ENCODE results near the gene PTPN6.

DNA sequence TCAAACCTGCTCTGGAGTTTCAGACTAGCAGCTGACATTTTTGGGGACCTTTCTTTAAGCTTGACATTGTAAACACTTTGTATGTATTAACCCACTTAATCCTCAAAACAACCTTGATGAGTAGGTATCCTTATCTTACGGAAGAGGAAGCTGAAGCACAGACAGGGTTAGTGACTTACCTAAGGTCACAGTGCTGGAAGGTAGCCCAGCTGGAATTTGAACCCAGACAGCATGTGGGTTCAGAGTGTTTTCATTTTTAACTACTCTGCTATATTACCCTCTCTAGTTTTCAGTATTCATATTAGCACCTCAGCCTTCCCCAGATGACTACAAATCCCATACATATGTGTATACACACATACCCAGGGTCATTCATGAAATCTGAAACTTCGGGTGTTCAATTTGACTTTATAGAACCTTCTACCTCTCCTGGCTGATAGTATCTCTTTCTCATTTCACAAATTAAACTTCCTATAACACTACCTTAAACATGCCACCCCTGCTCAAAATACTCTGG, 53.2 kb downstream of the PTPN6 start:
- TF ChIP-seq CTCF (IDR thresholded peaks at IDR 0.05): no peak
- no peak for TF ChIP-seq SIN3A (IDR thresholded peaks at IDR 0.05; ENCODE audit: borderline replicate concordance, insufficient read depth, low read depth, low read length)
- TF ChIP-seq REST (IDR thresholded peaks at IDR 0.05; ENCODE audit: insufficient read depth in 1 of 2, low read depth in 2 of 2, low read length in 1 of 2): no peak

All from Panc1 (cell line).